Fibroblast of skin of right biceps (primary cell): ENCODE data around the gene RELL2.

Source experiments
- DNase-seq: peaks from one replicate; pipeline ENCODE4 v3.0.0-alpha.2; 2013

The RELL2 gene

GRCh38 chr5:141681295-141681694 lies 44.5 kb downstream of the RELL2 start:
- DNase-seq = no peak

- DNase-seq = peak; percentile 88
These were observed 45.2 kb downstream of the RELL2 start, which contains the start of gene ARAP3 for GRCh38 chr5:141681695-141682641. Gene ARAP3, minus strand, starts transcription at chr5:141682230. Its CDS starts 1,744 bp downstream, at chr5:141680486.

GRCh38 chr5:141683596-141684141 lies 46.9 kb downstream of the RELL2 start:
- DNase-seq = no peak

DNA sequence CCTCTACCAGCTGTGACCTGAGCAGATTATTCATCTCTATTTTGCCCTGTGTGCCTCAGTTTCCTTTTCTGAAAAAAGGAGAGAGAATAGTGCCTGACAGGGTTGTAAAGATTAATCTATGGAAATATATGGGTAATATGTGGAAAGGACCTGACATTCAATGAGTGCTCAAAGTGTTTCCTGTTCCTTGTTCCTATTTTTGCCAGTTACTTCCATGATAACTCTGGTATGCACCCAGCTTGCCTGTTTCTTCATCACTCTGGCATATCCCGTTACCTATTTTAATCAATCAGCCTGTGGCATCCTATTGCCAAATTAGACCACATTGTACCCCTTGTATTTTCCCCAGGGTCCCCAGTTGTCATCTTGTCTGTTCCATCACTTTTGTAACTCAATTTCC lies 48.8 kb downstream of the RELL2 start:
- no peak for DNase-seq

DNA sequence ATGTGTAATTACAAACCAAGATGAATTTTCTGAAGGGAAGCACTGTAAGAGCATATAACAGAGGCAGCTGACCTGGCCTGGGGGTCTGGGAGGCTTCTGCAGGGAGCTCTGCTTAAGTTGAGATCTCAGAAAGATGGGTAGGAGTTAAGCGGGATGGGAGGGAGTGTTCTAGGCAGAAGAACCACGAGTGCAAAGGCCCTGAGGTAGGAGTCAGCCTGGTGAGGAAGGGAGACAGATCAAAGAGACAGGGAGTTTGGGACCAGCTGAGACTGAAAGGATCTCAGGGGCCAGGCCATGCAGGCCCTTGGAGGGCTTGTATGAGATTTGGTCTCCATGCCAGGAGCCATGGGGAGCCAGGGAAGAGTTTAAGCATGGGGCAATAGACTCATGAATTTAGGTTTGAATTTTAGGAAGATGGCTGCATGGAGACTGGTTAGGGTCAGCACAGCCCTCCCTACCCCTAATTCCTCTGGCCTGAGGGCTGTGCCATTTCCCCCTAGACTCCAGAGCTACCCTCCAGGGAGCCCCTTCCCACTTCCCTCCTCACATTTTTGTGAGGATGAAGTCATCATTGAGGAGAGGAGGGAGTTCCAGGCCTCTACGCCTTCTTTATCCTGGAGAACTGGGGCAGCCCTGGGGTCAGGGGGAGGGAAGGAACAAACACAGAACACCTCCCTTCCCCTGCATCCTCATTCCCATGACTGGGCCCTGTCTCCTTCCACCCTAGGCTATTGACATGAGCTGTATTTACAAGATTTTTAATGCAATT lies 50.0 kb downstream of the RELL2 start:
- DNase-seq = peak; percentile 11
